NCI-H2227 (cell line): ENCODE measurements around the gene MFSD2A.
"Not testable (repeated sequence)": the region's sequence is repeated elsewhere in the genome, so short reads cannot be mapped to it uniquely, and the experiment has no call there.

ENCODE experiments used
- DNase-seq: peaks from one replicate; lab custom pipeline; 2025; ENCODE audit not compliant: unreplicated experiment; lab: John Stamatoyannopoulos, UW

MFSD2A gene

DNA sequence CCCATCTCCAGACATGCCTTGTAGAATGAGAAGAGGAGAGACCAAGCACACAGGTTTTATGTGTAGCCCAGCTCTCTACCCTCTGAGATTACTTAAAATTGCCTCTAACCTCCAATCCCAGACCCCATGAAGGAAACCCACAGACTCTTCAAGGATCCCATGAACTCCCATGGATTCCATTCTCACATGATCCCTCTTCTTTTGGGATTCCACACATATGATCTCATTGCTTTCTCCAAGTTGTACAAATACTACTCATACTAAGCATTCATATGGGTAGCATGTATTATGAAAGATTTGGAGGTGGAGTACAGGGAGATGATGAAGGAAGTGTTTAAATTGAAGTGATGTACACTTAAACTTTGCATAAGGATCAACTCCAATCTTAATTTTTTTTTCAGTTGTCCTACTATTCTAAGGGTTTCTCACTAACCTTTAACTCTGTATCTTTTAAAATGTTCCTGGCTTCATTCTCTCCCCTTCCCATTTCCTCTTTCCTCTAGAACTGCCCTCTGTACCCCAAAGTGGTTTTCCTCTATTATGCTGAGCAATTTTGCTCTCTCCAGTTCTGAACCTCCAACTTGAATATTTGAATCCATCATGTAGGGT is 41.6 kb downstream of the MFSD2A start:
- no peak for DNase-seq

DNA sequence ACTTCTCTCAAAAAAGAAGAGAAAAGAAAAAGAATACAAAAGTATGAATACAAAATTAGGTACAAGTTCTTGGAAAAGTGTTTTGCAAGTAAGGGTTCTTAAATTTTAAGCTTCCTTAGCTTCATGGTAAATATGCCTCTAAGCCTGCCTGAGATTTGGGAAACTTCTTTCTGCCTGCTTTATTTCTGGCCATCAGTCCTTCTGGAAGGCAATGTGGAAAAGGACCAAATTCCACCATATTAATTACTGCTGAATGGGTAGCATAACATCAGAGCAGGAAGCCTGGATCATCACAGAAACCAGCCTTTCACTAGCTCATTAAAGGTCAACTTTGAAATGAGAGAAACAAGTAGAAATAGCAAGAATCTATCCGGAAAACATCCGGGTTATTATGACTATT is 46.5 kb downstream of the MFSD2A start:
- no peak for DNase-seq

DNA sequence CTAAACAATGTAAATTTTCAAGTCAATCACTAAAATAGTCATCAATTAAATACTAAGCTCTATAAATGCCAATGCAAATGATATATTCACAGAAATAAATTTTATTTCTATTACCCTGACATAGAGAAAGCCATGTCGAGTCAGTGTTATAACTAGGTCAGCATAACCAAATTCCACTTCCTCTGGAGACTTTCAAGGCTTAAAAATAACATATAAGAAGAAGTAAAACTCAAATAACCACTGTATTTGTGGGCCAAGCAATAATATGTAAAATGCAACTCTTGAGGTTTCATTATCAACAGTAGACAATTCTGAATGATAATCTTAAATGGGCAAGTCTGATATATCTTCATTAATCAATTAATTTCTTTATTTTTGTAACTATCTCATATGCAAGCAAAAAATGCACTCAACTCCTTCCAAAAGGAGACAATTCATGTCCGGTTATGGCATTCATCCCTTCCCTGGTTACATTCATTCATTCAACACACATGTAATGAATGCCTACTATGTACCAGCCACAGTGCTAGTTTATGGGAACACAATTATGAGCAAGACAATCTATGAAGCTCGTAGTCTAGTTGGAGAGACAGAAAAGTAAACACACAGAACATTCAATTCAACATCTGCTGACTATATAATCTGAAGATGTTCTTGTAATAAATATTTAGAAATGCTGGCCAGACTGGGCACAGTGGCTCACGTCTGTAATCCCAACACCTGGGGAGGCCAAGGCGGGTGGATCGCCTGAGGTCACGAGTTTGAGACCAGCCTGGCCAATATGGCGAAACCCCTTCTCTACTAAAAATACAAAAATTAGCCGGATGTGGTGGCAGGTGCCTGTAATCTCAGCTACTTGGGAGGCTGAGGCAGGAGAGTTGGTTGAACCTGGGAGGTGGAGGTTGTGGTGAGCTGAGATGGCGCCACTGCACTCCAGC is 48.5 kb downstream of the MFSD2A start:
- DNase-seq: no peak

DNA sequence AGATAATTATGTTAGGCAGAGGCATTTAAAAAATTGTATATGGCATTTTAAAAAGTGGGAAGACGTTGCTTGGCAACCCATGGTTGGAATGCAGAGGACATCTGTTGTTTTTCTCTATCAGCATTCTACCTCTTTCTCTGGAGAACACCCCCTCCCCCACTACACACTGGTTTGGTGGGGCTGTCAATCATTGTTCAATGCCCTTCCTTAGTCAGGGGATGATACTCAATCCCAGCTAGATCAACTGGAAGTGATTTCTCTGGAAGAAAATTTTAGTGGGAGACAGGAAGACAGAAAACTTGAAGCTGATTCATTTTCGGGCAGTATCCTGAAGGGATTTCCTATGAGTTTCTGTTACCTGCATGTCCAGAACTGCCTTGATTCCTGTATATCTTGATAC is 49.9 kb downstream of the MFSD2A start:
- DNase-seq: no peak

- DNase-seq: not testable (repeated sequence)
These were observed 52.6 kb downstream of the MFSD2A start for GRCh38 chr1:40007481-40008034.

GRCh38 chr1:40011198-40011597 is 56.3 kb downstream of the MFSD2A start:
- DNase-seq: no peak

DNA sequence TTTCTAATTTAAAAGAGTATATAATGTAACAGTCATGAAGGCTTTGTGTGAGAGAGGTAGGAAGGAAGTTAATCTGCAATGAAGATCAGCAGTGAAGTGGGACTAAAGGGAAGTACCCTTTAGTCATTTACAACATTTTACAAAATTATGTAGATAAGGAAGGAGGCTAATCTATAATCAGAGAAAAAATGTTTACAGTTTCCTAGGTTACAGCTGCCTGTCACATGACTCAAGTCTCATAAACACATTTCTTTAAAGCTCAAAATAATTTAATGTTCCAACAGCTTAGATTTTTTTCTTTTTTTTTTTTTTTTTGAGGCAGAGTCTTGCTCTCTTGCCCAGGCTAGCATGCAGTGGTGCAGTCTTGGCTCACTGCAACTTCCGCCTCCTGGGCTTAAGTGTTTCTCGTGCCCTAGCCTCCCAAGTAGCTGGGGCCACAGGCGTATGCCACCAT is 59.3 kb downstream of the MFSD2A start:
- no peak for DNase-seq

DNA sequence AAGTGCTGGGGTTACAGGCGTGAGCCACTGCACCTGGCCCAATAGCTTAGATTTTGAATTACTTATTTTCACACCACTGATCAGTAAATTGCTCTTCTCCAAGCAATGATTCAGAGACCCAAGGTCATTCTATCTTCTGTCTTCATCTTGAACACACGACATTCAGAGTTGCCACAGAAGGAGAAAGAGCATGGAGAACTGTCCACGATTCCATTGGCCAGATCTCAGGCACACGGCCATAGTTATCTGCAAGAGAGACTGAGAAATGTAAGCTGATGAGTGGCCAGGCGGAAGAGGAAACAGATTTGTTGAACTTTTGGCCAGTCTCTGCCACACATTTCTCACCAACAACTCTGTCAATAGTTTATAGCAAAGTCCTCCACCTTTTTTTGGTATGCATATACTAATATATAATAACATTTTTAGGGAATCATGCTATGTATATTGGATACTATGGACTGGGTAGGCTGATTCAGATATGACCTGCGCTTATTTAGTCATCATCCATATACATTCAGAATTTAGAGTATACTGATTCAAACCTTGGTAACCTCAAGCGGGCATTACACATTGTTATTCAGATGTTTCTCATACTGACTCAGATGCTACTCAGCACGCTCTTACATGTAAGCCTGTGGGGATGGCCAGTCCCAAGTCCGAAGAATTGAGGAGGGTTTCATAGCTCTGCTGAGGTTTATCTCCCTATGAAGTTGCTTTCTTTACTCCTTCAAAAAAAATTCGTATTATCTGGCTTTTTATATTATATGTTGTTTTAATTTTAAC is 60.1 kb downstream of the MFSD2A start:
- DNase-seq: no peak

DNA sequence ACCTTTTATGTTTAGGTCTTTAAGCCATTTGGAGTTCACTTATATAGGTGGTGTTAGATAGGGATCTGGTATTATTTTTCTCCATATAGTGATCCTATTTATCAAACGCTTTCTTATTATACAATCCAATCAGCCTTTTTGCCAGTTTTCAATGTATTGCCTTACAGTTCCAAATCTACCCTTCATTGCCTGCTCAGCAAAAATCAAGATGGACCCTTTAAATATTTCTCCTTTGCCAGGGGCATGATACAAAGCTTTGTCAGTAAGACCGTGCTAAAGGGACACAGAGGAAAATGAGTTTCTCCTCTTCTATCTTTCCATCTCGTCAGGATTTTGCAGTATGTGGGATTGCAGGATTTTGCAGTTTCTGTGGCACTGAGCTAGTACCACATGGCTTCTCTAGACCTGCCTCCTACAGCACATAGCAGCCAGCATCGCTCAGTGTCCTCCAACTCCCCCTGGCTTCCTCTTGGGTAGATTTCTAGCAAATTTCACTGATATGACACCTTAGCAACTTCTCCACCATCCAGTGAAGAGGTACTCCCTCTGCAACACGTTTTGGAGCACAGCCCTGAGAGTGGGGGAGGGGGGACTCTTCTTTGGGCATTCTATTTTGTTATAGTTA is 63.1 kb downstream of the MFSD2A start:
- DNase-seq: no peak
